OCI-M2 (cell line): ENCODE measurements around the gene CAMKK2.
"Not testable (repeated sequence)": the region's sequence is repeated elsewhere in the genome, so short reads cannot be mapped to it uniquely, and the experiment has no call there.

Source experiments
- DNase-seq: peaks from one replicate; lab custom pipeline; 2025; ENCODE audit not compliant: unreplicated experiment; lab: John Stamatoyannopoulos, UW

CAMKK2 gene

GRCh38 chr12:121280531-121280930 lies 16.0 kb downstream of the CAMKK2 start:
- DNase-seq: not testable (repeated sequence)

- DNase-seq: no peak
Observed at GRCh38 chr12:121279507-121279915, 17.0 kb downstream of the CAMKK2 start.

GRCh38 chr12:121279071-121279375 lies 17.5 kb downstream of the CAMKK2 start:
- no peak for DNase-seq

- DNase-seq: no peak
Observed at GRCh38 chr12:121278169-121279070, 18.1 kb downstream of the CAMKK2 start.

GRCh38 chr12:121277374-121277759 lies 19.1 kb downstream of the CAMKK2 start:
- DNase-seq: no peak

- DNase-seq: no peak
Observed at GRCh38 chr12:121274036-121274763, 22.3 kb downstream of the CAMKK2 start.

GRCh38 chr12:121273364-121273896 lies 23.1 kb downstream of the CAMKK2 start:
- no peak for DNase-seq

GRCh38 chr12:121267822-121268221 lies 28.7 kb downstream of the CAMKK2 start:
- no peak for DNase-seq

- DNase-seq: no peak
Observed at GRCh38 chr12:121264951-121265515, 31.5 kb downstream of the CAMKK2 start.

GRCh38 chr12:121264135-121264534 lies 32.4 kb downstream of the CAMKK2 start:
- DNase-seq: no peak

- DNase-seq: no peak
Observed at GRCh38 chr12:121263206-121263935, 33.1 kb downstream of the CAMKK2 start.

GRCh38 chr12:121261398-121261797 lies 35.1 kb downstream of the CAMKK2 start:
- no peak for DNase-seq

- DNase-seq: no peak
Observed at GRCh38 chr12:121260091-121260490, 36.4 kb downstream of the CAMKK2 start.

- no peak for DNase-seq
Observed at GRCh38 chr12:121259074-121259473, 37.4 kb downstream of the CAMKK2 start.

GRCh38 chr12:121257704-121258449 lies 38.6 kb downstream of the CAMKK2 start:
- DNase-seq: not testable (repeated sequence)

- no peak for DNase-seq
Observed at GRCh38 chr12:121255433-121255832, 41.1 kb downstream of the CAMKK2 start.

GRCh38 chr12:121253638-121254335 lies 42.7 kb downstream of the CAMKK2 start:
- no peak for DNase-seq

GRCh38 chr12:121252712-121253345 lies 43.7 kb downstream of the CAMKK2 start:
- no peak for DNase-seq

GRCh38 chr12:121251838-121252237 lies 44.7 kb downstream of the CAMKK2 start:
- no peak for DNase-seq
